OCI-LY3 (cell line): ENCODE measurements around the gene CFAP45.

ENCODE experiments used
- EZH2phosphoT487 ChIP-seq: fragments of 200-600 bp; shearing (Covaris generic); IDR thresholded peaks from 2 replicates; pipeline ENCODE4 v1.6.1; 2018; ENCODE audit warnings: antibody characterized with exemption, mixed run types, low read depth
- TF ChIP-seq, protein P1 (sequence below): fragments of 200-600, 300-600 bp; sonication (generic); IDR thresholded peaks from 2 replicates; pipeline ENCODE4 v1.5.1; 2014; ENCODE audit warnings: antibody characterized with exemption, low read length, low read depth

DNA sequence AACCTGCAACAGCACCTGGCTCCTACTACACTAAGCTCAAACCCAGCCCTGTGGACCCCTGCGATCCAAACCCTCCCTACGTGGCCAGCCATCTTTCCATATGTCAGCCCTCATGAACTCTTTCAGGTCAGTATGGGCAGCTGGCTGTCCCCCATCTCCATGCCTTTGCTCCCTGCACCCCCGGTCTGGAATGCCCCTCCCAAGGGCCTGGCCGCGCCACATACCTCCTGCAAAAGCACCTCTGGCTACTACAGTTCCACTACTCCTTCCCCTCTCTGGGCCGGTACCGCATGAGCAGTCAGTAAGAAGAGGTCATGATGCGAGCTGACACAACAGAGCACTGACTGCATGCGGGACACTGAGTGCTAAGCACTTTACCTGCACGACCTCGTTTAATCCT lies 35.3 kb upstream of the CFAP45 start:
- TF ChIP-seq EZH2phosphoT487, result no peak
- TF ChIP-seq, protein P1, sequence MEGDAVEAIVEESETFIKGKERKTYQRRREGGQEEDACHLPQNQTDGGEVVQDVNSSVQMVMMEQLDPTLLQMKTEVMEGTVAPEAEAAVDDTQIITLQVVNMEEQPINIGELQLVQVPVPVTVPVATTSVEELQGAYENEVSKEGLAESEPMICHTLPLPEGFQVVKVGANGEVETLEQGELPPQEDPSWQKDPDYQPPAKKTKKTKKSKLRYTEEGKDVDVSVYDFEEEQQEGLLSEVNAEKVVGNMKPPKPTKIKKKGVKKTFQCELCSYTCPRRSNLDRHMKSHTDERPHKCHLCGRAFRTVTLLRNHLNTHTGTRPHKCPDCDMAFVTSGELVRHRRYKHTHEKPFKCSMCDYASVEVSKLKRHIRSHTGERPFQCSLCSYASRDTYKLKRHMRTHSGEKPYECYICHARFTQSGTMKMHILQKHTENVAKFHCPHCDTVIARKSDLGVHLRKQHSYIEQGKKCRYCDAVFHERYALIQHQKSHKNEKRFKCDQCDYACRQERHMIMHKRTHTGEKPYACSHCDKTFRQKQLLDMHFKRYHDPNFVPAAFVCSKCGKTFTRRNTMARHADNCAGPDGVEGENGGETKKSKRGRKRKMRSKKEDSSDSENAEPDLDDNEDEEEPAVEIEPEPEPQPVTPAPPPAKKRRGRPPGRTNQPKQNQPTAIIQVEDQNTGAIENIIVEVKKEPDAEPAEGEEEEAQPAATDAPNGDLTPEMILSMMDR, result no peak
